Naive thymus-derived CD4-positive, alpha-beta T cell (primary cell): ENCODE measurements around the gene DSE. TPM values are rescaled to one million over a fixed set of nuclear protein-coding genes. Genes with fewer than 3 reads are reported as not detected.

Experiments
- ATAC-seq: fragments of 150-1000 bp; cut with Tn5 transposase; 2 replicates; pipeline ENCODE4 v1.10.0; 2021; ENCODE audit warnings: mild to moderate bottlenecking, moderate library complexity
- CTCF ChIA-PET: fragments of 350-600 bp; sonication (Branson Sonifier 250); formaldehyde crosslinking; loops from one replicate; lab custom pipeline; 2021; ENCODE audit warnings: antibody characterized with exemption; lab: Charles Lee
- POLR2A ChIA-PET: fragments of 350-600 bp; sonication (Branson Sonifier 250); formaldehyde crosslinking; loops from one replicate; lab custom pipeline; 2021; ENCODE audit warnings: antibody characterized with exemption, inconsistent platforms; lab: Charles Lee
- DNase-seq, 9 donors: peaks; one replicate each; pipeline versions ENCODE4 v3.0.0 to v3.0.0-alpha.2; 2020 to 2022; ENCODE audit warnings: mixed read lengths in 1 of 9
- H3K27ac ChIP-seq: one replicate; pipeline ENCODE4 v1.7.0; 2013; ENCODE audit warnings: mild to moderate bottlenecking, low read depth, low read length, moderate library complexity
- H3K27me3 ChIP-seq, 2 donors: one replicate each; pipeline ENCODE4 v1.7.0; 2013; ENCODE audit warnings: low read length in 2 of 2, mild to moderate bottlenecking in 2 of 2, moderate library complexity in 2 of 2; ENCODE audit not compliant: control insufficient read depth in 2 of 2, insufficient read depth in 2 of 2
- H3K36me3 ChIP-seq, 3 experiments: 1 replicate in 2 of 3; 2 replicates in 1 of 3; pipeline ENCODE4 v1.7.0; 2013; ENCODE audit warnings: low read length in 3 of 3, mild to moderate bottlenecking in 3 of 3, moderate library complexity in 1 of 3; ENCODE audit not compliant: insufficient read depth in 3 of 3, control insufficient read depth in 2 of 3
- H3K4me1 ChIP-seq, 2 donors: one replicate each; pipeline ENCODE4 v1.7.0; 2013; ENCODE audit warnings: low read length in 2 of 2, mild to moderate bottlenecking in 2 of 2, moderate library complexity in 1 of 2; ENCODE audit not compliant: control insufficient read depth in 2 of 2, insufficient read depth in 2 of 2
- H3K4me3 ChIP-seq: 2 replicates; pipeline ENCODE4 v1.7.0; 2013; ENCODE audit warnings: mild to moderate bottlenecking, low read length
- H3K9me3 ChIP-seq, 3 experiments: 1 replicate in 2 of 3; 2 replicates in 1 of 3; pipeline ENCODE4 v1.7.0; 2013; ENCODE audit warnings: low read length in 3 of 3; ENCODE audit not compliant: control insufficient read depth in 2 of 3
- H3K27ac Mint-ChIP-seq, 9 donors: one replicate each; pipeline ENCODE4 v1.8.0; 2020 to 2022; ENCODE audit warnings: mixed read lengths in 9 of 9, mild to moderate bottlenecking in 8 of 9, moderate library complexity in 5 of 9, inconsistent platforms in 2 of 9
- H3K27me3 Mint-ChIP-seq, 5 donors: one replicate each; pipeline ENCODE4 v1.8.0; 2021 to 2022; ENCODE audit warnings: mixed read lengths in 5 of 5, mild to moderate bottlenecking in 1 of 5
- H3K36me3 Mint-ChIP-seq, 5 donors: one replicate each; pipeline ENCODE4 v1.8.0; 2020 to 2022; ENCODE audit warnings: mixed read lengths in 5 of 5, mild to moderate bottlenecking in 3 of 5, inconsistent platforms in 1 of 5
- H3K4me1 Mint-ChIP-seq, 7 donors: one replicate each; pipeline ENCODE4 v1.8.0; 2020 to 2022; ENCODE audit warnings: mixed read lengths in 7 of 7, mild to moderate bottlenecking in 3 of 7, inconsistent platforms in 1 of 7
- H3K4me3 Mint-ChIP-seq, 10 donors: one replicate each; pipeline ENCODE4 v1.8.0; 2020 to 2022; ENCODE audit warnings: mild to moderate bottlenecking in 10 of 10, mixed read lengths in 10 of 10, moderate library complexity in 6 of 10, inconsistent platforms in 2 of 10
- H3K9me3 Mint-ChIP-seq, 11 donors: one replicate each; pipeline ENCODE4 v1.8.0; 2020 to 2022; ENCODE audit warnings: mixed read lengths in 11 of 11, mild to moderate bottlenecking in 4 of 11, inconsistent platforms in 1 of 11, moderate library complexity in 1 of 11
- intact Hi-C, 2 donors: fragments of 100-400 bp; cut with micrococcal nuclease; formaldehyde crosslinking; loops; one replicate each; pipeline ENCODE4 v1.15.1; 2023
- polyA plus RNA-seq, 2 donors: library from polyadenylated mRNA; unstranded; fragments of 300-500 nt; fragmentation: Illumina TruSeq; gene quantifications; one replicate each; pipeline ENCODE4 v1.2.3, GENCODE V29; 2021
- total RNA-seq, 6 experiments: library from RNA in 5 of 6; stranded (reverse) in 5 of 6; gene quantifications; 1 replicate in 5 of 6; 2 replicates in 1 of 6; pipeline ENCODE4 v1.2.3 and lab custom pipeline; 2021 to 2026

The DSE gene
- total and polyA plus RNA-seq, 7 experiments from 2014 or later, result 3.2 to 23.0 (median 7.2) TPM

DNA sequence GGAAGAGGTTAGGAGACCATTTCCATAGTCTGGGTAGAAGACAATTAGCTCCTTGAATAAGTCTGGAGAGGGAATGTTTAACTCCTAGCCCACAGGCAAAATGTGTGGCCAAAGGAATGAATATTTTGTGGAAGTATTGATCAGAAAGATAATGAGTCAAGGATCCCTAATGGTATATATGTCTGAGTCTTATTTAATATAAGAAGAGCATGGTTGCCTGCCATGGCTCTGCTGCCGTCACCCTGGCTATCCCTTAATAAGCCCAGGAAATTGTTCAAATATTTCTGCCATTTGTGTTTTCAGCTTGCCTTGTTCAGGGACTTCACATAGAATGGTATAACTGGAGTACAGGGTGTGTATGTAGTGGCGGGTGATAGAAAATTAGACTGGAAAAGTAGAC, 72.4 kb downstream of the DSE start:
- Histone ChIP-seq H3K4me1 (peaks cover 0 to 4% of the 10 kb centered on the region in 2 donors), H3K27me3 (no peaks in the 10 kb centered on the region), H3K4me3 (no peak overlapping the region), H3K36me3 (no peaks in the 10 kb centered on the region), H3K9me3 (no peaks in the 10 kb centered on the region), H3K27ac (no peak overlapping the region)
- no peak for DNase-seq
- ChIA-PET POLR2A (no interaction called here), CTCF (interaction anchor here (0.6 kb wide), 1 partner anchor 43 kb away, joined by 3 read pairs; no protein-coding TSS in a partner anchor)
- Mint-ChIP-seq H3K4me1 (peaks cover 0 to 32% (median 0%) of the 10 kb centered on the region in 7 donors), H3K4me3 (no peak overlapping the region), H3K27ac (no peak overlapping the region), H3K36me3 (peaks cover 0 to 4% (median 0%) of the 10 kb centered on the region in 5 donors), H3K9me3 (peaks cover 0 to 2% (median 0%) of the 10 kb centered on the region in 11 donors), H3K27me3 (peaks cover 8 to 31% (median 17%) of the 10 kb centered on the region in 5 donors)
- intact Hi-C loops, result no loop called here
- no peak for ATAC-seq

DNA sequence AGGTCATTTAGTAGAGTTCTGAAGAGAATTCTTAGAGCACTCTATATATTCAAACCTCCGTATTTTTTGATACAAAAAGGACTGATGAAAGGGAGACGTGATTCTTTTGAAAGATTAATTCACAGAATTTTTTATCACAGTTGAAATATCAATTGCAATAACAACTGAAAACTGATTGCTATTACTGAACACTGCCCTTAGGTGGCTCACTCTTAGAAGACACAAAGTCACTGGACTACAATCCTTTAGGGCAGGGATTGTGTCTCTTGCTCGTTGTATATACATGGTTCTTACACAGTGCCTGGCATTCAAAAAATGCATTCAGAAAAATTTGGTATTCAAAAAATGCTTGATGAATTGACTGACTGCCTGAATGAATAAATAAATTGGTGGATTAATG, 73.3 kb downstream of the DSE start:
- H3K36me3 Mint-ChIP-seq, result peaks cover 0 to 7% (median 0%) of the 10 kb centered on the region in 5 donors
- CTCF ChIA-PET, result interaction anchor here (0.7 to 0.9 kb wide), 2 partner anchors 18 to 113 kb away, joined by 3 read pairs; no protein-coding TSS in a partner anchor
- peak overlapping the region in 1 of 9 donors; percentile 25 for H3K27ac Mint-ChIP-seq
- no peak overlapping the region for H3K4me3 ChIP-seq
- no peaks in the 10 kb centered on the region for H3K36me3 ChIP-seq
- no peaks in the 10 kb centered on the region for H3K27me3 ChIP-seq
- H3K4me3 Mint-ChIP-seq, result peak overlapping the region in 1 of 10 donors; percentile 36
- peaks cover 0 to 4% of the 10 kb centered on the region in 2 donors for H3K4me1 ChIP-seq
- DNase-seq (peak in 3 of 9 donors; percentile 7 to 27 (median 20)), ATAC-seq (peak; percentile 76)
- peaks cover 8 to 28% (median 20%) of the 10 kb centered on the region in 5 donors for H3K27me3 Mint-ChIP-seq
- peaks cover 0 to 2% (median 0%) of the 10 kb centered on the region in 11 donors for H3K9me3 Mint-ChIP-seq
- H3K27ac ChIP-seq, result no peak overlapping the region
- H3K9me3 ChIP-seq, result no peaks in the 10 kb centered on the region
- intact Hi-C loops, result loop anchor here (1.0 to 2.0 kb wide), 4 partner anchors 19 to 157 kb away; no protein-coding TSS in a partner anchor
- H3K4me1 Mint-ChIP-seq, result peaks cover 0 to 32% (median 0%) of the 10 kb centered on the region in 7 donors
- POLR2A ChIA-PET, result no interaction called here

GRCh38 chr6:116444575-116444974, 73.8 kb downstream of the DSE start:
- POLR2A ChIA-PET, result no interaction called here
- CTCF ChIA-PET, result interaction anchor here (0.6 to 0.9 kb wide), 3 partner anchors 18 to 114 kb away, joined by 3 to 4 read pairs (median 3); no protein-coding TSS in a partner anchor

DNA sequence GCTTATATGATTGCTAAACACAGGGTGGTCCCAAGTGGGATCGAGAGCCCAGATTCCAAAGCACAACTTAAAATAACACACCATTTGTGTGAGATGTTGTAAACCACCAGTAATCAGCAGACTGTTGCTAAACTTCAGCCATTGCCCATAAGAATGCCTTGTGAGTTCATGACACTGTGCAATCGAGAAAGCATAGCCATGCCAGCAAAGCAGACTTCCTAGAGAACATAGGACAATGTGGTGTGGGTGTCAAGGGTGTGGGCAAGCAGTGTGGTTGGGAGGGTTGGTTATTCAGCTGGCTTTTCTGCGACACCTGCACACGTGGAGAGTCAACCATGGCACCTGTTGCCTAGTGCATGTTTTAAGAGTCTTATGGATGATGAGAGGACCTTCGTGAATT, 74.4 kb downstream of the DSE start:
- Histone ChIP-seq H3K4me3 (no peak overlapping the region), H3K9me3 (no peaks in the 10 kb centered on the region), H3K27me3 (no peaks in the 10 kb centered on the region), H3K27ac (no peak overlapping the region), H3K36me3 (no peaks in the 10 kb centered on the region), H3K4me1 (peaks cover 0 to 4% of the 10 kb centered on the region in 2 donors)
- ChIA-PET POLR2A (no interaction called here), CTCF (no interaction called here)
- no peak for ATAC-seq
- intact Hi-C loops, result loop anchor here in 1 of 2 donors (2.0 kb wide), 2 partner anchors 18 to 158 kb away; no protein-coding TSS in a partner anchor
- H3K4me1 Mint-ChIP-seq, result peaks cover 0 to 38% (median 0%) of the 10 kb centered on the region in 7 donors
- no peak overlapping the region for H3K4me3 Mint-ChIP-seq
- DNase-seq, result no peak
- peaks cover 0 to 2% (median 0%) of the 10 kb centered on the region in 11 donors for H3K9me3 Mint-ChIP-seq
- peaks cover 0 to 7% (median 0%) of the 10 kb centered on the region in 5 donors for H3K36me3 Mint-ChIP-seq
- peaks cover 14 to 23% (median 22%) of the 10 kb centered on the region in 5 donors for H3K27me3 Mint-ChIP-seq
- H3K27ac Mint-ChIP-seq, result no peak overlapping the region

More at GRCh38 chr6:116444575-116444974, 73.8 kb downstream of the DSE start:
- H3K27ac ChIP-seq, result no peak overlapping the region
- intact Hi-C loops, result loop anchor here (1.0 to 2.0 kb wide), 4 partner anchors 18 to 158 kb away; no protein-coding TSS in a partner anchor
- no peaks in the 10 kb centered on the region for H3K36me3 ChIP-seq
- Mint-ChIP-seq H3K9me3 (peaks cover 0 to 2% (median 0%) of the 10 kb centered on the region in 11 donors), H3K27me3 (peaks cover 9 to 25% (median 22%) of the 10 kb centered on the region in 5 donors), H3K4me3 (peak overlapping the region in 1 of 10 donors; percentile 36), H3K4me1 (peaks cover 0 to 33% (median 0%) of the 10 kb centered on the region in 7 donors), H3K27ac (peak overlapping the region in 1 of 9 donors; percentile 25), H3K36me3 (peaks cover 0 to 7% (median 0%) of the 10 kb centered on the region in 5 donors)
- DNase-seq, result no peak
- ATAC-seq, result no peak
- no peaks in the 10 kb centered on the region for H3K27me3 ChIP-seq
- H3K9me3 ChIP-seq, result no peaks in the 10 kb centered on the region
- peaks cover 0 to 4% of the 10 kb centered on the region in 2 donors for H3K4me1 ChIP-seq
- H3K4me3 ChIP-seq, result no peak overlapping the region

DNA sequence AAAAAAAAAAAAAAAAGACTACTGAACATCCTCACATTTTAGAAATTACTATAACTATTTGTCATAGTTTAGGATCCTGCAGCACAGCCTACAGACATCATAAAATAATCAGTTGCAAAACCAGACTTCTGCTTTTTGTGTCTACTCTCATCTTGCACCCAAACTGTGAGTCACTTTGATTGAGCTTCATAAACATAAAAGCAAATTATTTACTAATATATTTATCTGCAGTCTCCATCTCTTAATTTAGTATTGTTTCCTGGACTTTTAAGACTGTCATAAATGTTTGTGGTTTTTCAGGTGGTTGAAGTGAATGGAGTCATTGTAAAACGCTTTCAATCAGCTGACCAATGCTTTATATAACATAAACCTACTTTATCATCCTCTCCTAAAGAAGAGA, 75.7 kb downstream of the DSE start:
- Mint-ChIP-seq H3K36me3 (peaks cover 0 to 10% (median 0%) of the 10 kb centered on the region in 5 donors), H3K4me3 (no peak overlapping the region), H3K4me1 (peaks cover 0 to 49% (median 4%) of the 10 kb centered on the region in 7 donors), H3K27me3 (peaks cover 12 to 25% (median 22%) of the 10 kb centered on the region in 5 donors), H3K27ac (no peak overlapping the region), H3K9me3 (peaks cover 0 to 3% (median 0%) of the 10 kb centered on the region in 11 donors)
- Histone ChIP-seq H3K27me3 (no peaks in the 10 kb centered on the region), H3K9me3 (no peaks in the 10 kb centered on the region), H3K36me3 (no peaks in the 10 kb centered on the region), H3K4me3 (no peak overlapping the region), H3K27ac (no peak overlapping the region), H3K4me1 (peaks cover 4% of the 10 kb centered on the region in 2 donors)
- ChIA-PET CTCF (interaction anchor here (1.0 kb wide), 1 partner anchor 76 kb away, joined by 3 read pairs; no protein-coding TSS in a partner anchor), POLR2A (no interaction called here)
- DNase-seq, result no peak
- intact Hi-C loops, result no loop called here
- peak; percentile 60 for ATAC-seq

GRCh38 chr6:116447052-116447451, 76.3 kb downstream of the DSE start:
- DNase-seq (no peak), ATAC-seq (no peak)
- no peaks in the 10 kb centered on the region for H3K9me3 ChIP-seq
- no peaks in the 10 kb centered on the region for H3K36me3 ChIP-seq
- H3K4me1 Mint-ChIP-seq, result peaks cover 0 to 56% (median 5%) of the 10 kb centered on the region in 7 donors
- H3K27me3 ChIP-seq, result no peaks in the 10 kb centered on the region
- ChIA-PET POLR2A (no interaction called here), CTCF (no interaction called here)
- intact Hi-C loops, result no loop called here
- H3K36me3 Mint-ChIP-seq, result peaks cover 0 to 13% (median 0%) of the 10 kb centered on the region in 5 donors
- H3K4me3 Mint-ChIP-seq, result no peak overlapping the region
- no peak overlapping the region for H3K4me3 ChIP-seq
- peaks cover 8 to 21% (median 17%) of the 10 kb centered on the region in 5 donors for H3K27me3 Mint-ChIP-seq
- no peak overlapping the region for H3K27ac ChIP-seq
- H3K9me3 Mint-ChIP-seq, result peaks cover 0 to 5% (median 0%) of the 10 kb centered on the region in 11 donors
- peaks cover 4 to 5% of the 10 kb centered on the region in 2 donors for H3K4me1 ChIP-seq
- H3K27ac Mint-ChIP-seq, result no peak overlapping the region
